Heart left ventricle (tissue), 13 donors: ENCODE measurements around the gene FTCD.

Experiments used
- CTCF ChIP-seq, 12 donors: fragments of 200-600 bp; sonication (generic) in 4 of 12; IDR thresholded peaks; one replicate each; pipeline versions ENCODE4 v1.5.0 to v1.8.0; 2018 to 2022; ENCODE audit warnings: antibody characterized with exemption in 12 of 12, mild to moderate bottlenecking in 5 of 12
- POLR2A ChIP-seq, 2 donors: fragments of 450-650 bp; IDR thresholded peaks; one replicate each; pipeline ENCODE4 v1.6.1; 2017; ENCODE audit warnings: antibody characterized with exemption in 2 of 2, mild to moderate bottlenecking in 2 of 2, moderate library complexity in 2 of 2
- donor health status: ischemic (EF 13 %, LVEDD 7.1; RV severe dilation, severe dysfunction).
- donor health status: DM: no; HTN: yes; CAD: no.
- donor health status: DM: no; HTN: no; CAD: no.
- donor health status: ischemic (EF 25% LVEDD 6.9; RV normal size, moderate dysfunction).
- donor health status: ischemic (EF 25% LVEDD 5.7; RV mildly dilated, moderate dysfunction).
- donor health status: ischemic (EF 35%, LVEDD 5.7; RV mildly dilated, moderate dysfunction).
- donor health status: nonischemic (EF 11% LVEDD 7.7; RV severe dilation, severe dysfunction).
- donor health status: DM: yes; HTN: yes; CAD: no.
- donor health status: PGD.
- donor health status: ischemic (EF 29% LVEDD 5.4; RV normal size, mild dysfunction).
- donor health status: nonischemic (EF 23%, LVEDD 6.1; RV moderate dilation, normal function).

- TF ChIP-seq CTCF (IDR thresholded peaks at IDR 0.05) (no peak), POLR2A (IDR thresholded peaks at IDR 0.05) (no peak)
These were observed 43.3 kb downstream of the FTCD start for GRCh38 chr21:46111857-46112724.
